GM12891 (cell line): ENCODE results near the gene TFCP2L1.

Experiments used
- POLR2A ChIP-seq: IDR thresholded peaks from 2 replicates; pipeline ENCODE4 v1.6.1; 2011; ENCODE audit warnings: low read depth, low read length, control low read depth
- POU2F2 ChIP-seq: IDR thresholded peaks from 2 replicates; pipeline ENCODE4 v1.6.1; 2011; ENCODE audit warnings: low read depth, mild to moderate bottlenecking, control low read depth, low read length, moderate library complexity

- no peak for TF ChIP-seq POLR2A
- TF ChIP-seq POU2F2, result no peak
Observed at GRCh38 chr2:121171625-121172119, 113.3 kb downstream of the TFCP2L1 start.
